Measurements from ENCODE around the gene ASXL2. TPM values are rescaled to one million over a fixed set of nuclear protein-coding genes. Genes with fewer than 3 reads are reported as not detected.

The ASXL2 gene
- total RNA-seq, 1 experiment from 2014 or later = 34.0 TPM

DNA sequence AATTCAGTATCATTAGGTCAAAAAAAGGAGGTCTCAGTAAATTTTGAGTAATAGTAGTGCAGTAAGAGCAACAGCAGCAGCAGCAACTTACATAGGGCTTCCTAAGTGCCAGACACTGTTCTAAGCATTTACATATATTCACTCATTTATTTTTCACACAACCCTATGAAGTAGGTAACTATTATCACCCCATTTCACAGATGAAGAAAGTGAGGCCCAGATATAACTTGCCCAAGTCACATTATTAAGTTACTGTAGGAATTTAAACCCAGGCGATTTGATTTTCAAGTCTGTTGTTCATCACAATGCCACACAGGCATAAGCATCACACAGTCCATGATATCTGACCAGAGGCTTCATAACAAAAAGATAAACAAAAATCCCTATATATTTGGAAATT lies 114.7 kb downstream of the ASXL2 start:
- Mint-ChIP-seq H3K4me1 (ENCODE audit: insufficient read depth, unreplicated experiment) (no peaks in the 10 kb centered on the region), H3K27me3 (ENCODE audit: insufficient read depth, unreplicated experiment) (no peaks in the 10 kb centered on the region), H3K36me3 (ENCODE audit: insufficient read depth, unreplicated experiment) (peaks cover 55% of the 10 kb centered on the region), H3K27ac (ENCODE audit: low read depth, unreplicated experiment) (no peak overlapping the region), H3K4me3 (ENCODE audit: unreplicated experiment) (no peak overlapping the region), H3K9me3 (ENCODE audit: unreplicated experiment) (no peaks in the 10 kb centered on the region)
- BruUV-seq (replicated peaks) = no TSS peak
- TF ChIP-seq, protein P1, sequence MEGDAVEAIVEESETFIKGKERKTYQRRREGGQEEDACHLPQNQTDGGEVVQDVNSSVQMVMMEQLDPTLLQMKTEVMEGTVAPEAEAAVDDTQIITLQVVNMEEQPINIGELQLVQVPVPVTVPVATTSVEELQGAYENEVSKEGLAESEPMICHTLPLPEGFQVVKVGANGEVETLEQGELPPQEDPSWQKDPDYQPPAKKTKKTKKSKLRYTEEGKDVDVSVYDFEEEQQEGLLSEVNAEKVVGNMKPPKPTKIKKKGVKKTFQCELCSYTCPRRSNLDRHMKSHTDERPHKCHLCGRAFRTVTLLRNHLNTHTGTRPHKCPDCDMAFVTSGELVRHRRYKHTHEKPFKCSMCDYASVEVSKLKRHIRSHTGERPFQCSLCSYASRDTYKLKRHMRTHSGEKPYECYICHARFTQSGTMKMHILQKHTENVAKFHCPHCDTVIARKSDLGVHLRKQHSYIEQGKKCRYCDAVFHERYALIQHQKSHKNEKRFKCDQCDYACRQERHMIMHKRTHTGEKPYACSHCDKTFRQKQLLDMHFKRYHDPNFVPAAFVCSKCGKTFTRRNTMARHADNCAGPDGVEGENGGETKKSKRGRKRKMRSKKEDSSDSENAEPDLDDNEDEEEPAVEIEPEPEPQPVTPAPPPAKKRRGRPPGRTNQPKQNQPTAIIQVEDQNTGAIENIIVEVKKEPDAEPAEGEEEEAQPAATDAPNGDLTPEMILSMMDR (IDR thresholded peaks at IDR 0.05; ENCODE audit: unreplicated experiment) = no peak
- CTCF ChIA-PET = interaction anchor here (1.3 kb wide), 1 partner anchor 65 kb away, joined by 4 read pairs; no protein-coding TSS in a partner anchor
- DNase-seq (ENCODE audit: unreplicated experiment) = no peak
- POLR2A ChIA-PET = no interaction called here
- intact Hi-C loops (cut with micrococcal nuclease) = no loop called here

DNA sequence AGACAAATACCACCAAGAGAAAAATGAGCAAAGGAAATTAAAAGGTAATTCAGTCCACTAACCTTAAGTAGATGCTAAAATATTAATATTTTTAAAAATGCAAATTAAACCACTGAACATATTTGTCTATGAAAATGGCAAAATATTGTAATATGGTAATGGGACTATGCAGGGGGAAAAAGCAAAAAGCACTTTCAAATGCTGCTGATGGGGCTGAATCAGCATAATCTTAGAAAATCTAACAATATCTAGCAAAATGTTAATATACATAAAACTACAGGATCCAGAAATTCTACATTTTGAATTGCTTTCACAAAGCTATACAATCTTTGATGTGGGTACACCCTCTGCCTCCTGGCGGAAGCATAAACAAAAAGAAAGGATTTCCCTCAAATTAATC lies 118.0 kb downstream of the ASXL2 start:
- Mint-ChIP-seq H3K36me3 (ENCODE audit: insufficient read depth, unreplicated experiment) (peaks cover 46% of the 10 kb centered on the region), H3K27ac (ENCODE audit: low read depth, unreplicated experiment) (no peak overlapping the region), H3K4me3 (ENCODE audit: unreplicated experiment) (no peak overlapping the region), H3K9me3 (ENCODE audit: unreplicated experiment) (no peaks in the 10 kb centered on the region), H3K27me3 (ENCODE audit: insufficient read depth, unreplicated experiment) (no peaks in the 10 kb centered on the region), H3K4me1 (ENCODE audit: insufficient read depth, unreplicated experiment) (no peaks in the 10 kb centered on the region)
- ChIA-PET POLR2A (no interaction called here), CTCF (no interaction called here)
- intact Hi-C loops (cut with micrococcal nuclease) = no loop called here
- no TSS peak for BruUV-seq (replicated peaks)
- no peak for DNase-seq (ENCODE audit: unreplicated experiment)
- TF ChIP-seq, protein P1 (IDR thresholded peaks at IDR 0.05; ENCODE audit: unreplicated experiment) = no peak

DNA sequence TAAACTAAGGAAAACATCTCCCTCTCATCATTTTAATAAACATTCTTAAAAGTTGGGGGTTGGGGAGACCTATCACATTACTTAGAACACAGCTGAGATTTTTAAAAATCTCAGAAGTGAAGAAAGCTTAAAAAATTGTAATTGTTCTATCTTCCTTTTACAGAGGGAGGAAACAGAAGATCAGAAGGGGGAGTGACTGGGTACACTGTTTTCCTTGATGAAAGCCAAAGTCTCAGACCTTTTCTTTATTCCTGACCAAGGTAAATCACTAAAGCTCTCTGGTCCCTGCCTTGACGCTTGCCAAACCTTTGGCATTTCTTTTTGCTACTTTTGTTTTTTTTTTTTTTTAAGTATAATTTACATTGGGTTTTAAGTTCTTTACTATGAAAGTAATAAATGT lies 119.9 kb downstream of the ASXL2 start:
- no peaks in the 10 kb centered on the region for H3K4me1 Mint-ChIP-seq (ENCODE audit: insufficient read depth, unreplicated experiment)
- H3K4me3 Mint-ChIP-seq (ENCODE audit: unreplicated experiment) = no peak overlapping the region
- H3K27ac Mint-ChIP-seq (ENCODE audit: low read depth, unreplicated experiment) = no peak overlapping the region
- peaks cover 51% of the 10 kb centered on the region for H3K36me3 Mint-ChIP-seq (ENCODE audit: insufficient read depth, unreplicated experiment)
- intact Hi-C loops (cut with micrococcal nuclease) = no loop called here
- TF ChIP-seq, protein P1 (IDR thresholded peaks at IDR 0.05; ENCODE audit: unreplicated experiment) = no peak
- DNase-seq (ENCODE audit: unreplicated experiment) = no peak
- POLR2A ChIA-PET = no interaction called here
- CTCF ChIA-PET = interaction anchor here (0.6 to 0.7 kb wide), 2 partner anchors 92 to 1810 kb away, joined by 3 to 4 read pairs; no protein-coding TSS in a partner anchor
- no peaks in the 10 kb centered on the region for H3K27me3 Mint-ChIP-seq (ENCODE audit: insufficient read depth, unreplicated experiment)
- BruUV-seq (replicated peaks) = no TSS peak
- H3K9me3 Mint-ChIP-seq (ENCODE audit: unreplicated experiment) = no peaks in the 10 kb centered on the region

DNA sequence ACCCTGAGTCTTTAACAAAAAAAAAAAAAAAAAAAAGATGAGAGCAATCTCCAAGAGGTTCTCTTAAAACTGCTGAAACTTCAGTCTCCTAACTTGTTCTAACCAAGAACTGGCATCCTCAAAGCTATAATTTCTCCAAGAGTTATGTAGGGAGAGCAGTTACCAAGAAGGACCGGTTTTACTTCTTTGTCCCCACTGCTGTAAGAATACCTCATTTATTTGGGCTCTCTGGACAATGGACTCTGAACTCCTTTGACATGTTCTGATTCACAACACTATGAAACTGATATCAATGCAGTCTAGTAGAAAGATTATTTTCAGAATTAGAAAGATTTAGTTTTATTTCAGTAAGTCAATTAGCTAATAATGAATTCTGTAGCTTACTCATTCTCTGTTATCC lies 120.4 kb downstream of the ASXL2 start:
- Mint-ChIP-seq H3K27ac (ENCODE audit: low read depth, unreplicated experiment) (no peak overlapping the region), H3K4me3 (ENCODE audit: unreplicated experiment) (no peak overlapping the region), H3K4me1 (ENCODE audit: insufficient read depth, unreplicated experiment) (no peaks in the 10 kb centered on the region), H3K27me3 (ENCODE audit: insufficient read depth, unreplicated experiment) (no peaks in the 10 kb centered on the region), H3K9me3 (ENCODE audit: unreplicated experiment) (no peaks in the 10 kb centered on the region), H3K36me3 (ENCODE audit: insufficient read depth, unreplicated experiment) (peaks cover 51% of the 10 kb centered on the region)
- no peak for DNase-seq (ENCODE audit: unreplicated experiment)
- ChIA-PET POLR2A (no interaction called here), CTCF (interaction anchor here (0.6 to 0.7 kb wide), 2 partner anchors 91 to 1810 kb away, joined by 3 to 4 read pairs; no protein-coding TSS in a partner anchor)
- TSS peak; percentile 7 for BruUV-seq (replicated peaks)
- TF ChIP-seq, protein P1 (IDR thresholded peaks at IDR 0.05; ENCODE audit: unreplicated experiment) = no peak
- intact Hi-C loops (cut with micrococcal nuclease) = no loop called here
